IMR-90 (cell line): ENCODE measurements around the gene IL6ST. TPM values are rescaled to one million over a fixed set of nuclear protein-coding genes. Genes with fewer than 3 reads are reported as not detected.

ENCODE experiments used
- ATAC-seq: fragments of 200-7000 bp; cut with Tn5 transposase; 2 replicates; pipeline ENCODE4 v1.9.1; 2020; ENCODE audit warnings: low read depth, mild to moderate bottlenecking, moderate library complexity
- BruUV-seq: library from RNA; stranded (reverse); fragments of 400-500 nt; replicated peaks from 2 replicates; lab custom pipeline; 2021; lab: Mats Ljungman, UMichigan
- CTCF ChIA-PET: fragments of 300-600 bp; formaldehyde crosslinking; extraction: SDS; loops from one replicate; lab custom pipeline; 2021; ENCODE audit warnings: antibody characterized with exemption; lab: Yijun Ruan, JAX
- POLR2A ChIA-PET: fragments of 300-600 bp; sonication (Branson Sonifier 250); formaldehyde crosslinking; loops from one replicate; lab custom pipeline; 2022; ENCODE audit warnings: antibody characterized with exemption; ENCODE audit not compliant: unreplicated experiment; lab: Charles Lee
- DNase-seq: peaks from one replicate; pipeline ENCODE4 v3.0.0; 2013
- H2AFZ ChIP-seq: replicated peaks from 2 replicates; pipeline ENCODE3; 2013; ENCODE audit warnings: low read length, mild to moderate bottlenecking; ENCODE audit not compliant: poor library complexity
- H2AK5ac ChIP-seq: 2 replicates; pipeline ENCODE4 v1.6.1; 2013; ENCODE audit warnings: low read depth, low read length, inconsistent platforms
- H2AK9ac ChIP-seq: replicated peaks from 2 replicates; pipeline ENCODE3; 2013; ENCODE audit warnings: mild to moderate bottlenecking, low read depth, low read length, moderate library complexity; ENCODE audit not compliant: poor library complexity
- H2BK120ac ChIP-seq: 2 replicates; pipeline ENCODE4 v1.6.1; 2013; ENCODE audit warnings: low read depth, low read length, inconsistent platforms
- H2BK15ac ChIP-seq: 3 replicates; pipeline ENCODE4 v1.6.1; 2013; ENCODE audit warnings: low read depth, low read length, inconsistent platforms
- H2BK20ac ChIP-seq: 2 replicates; pipeline ENCODE4 v1.6.1; 2013; ENCODE audit warnings: low read depth, mild to moderate bottlenecking, inconsistent platforms, low read length, moderate library complexity
- H2BK5ac ChIP-seq: 2 replicates; pipeline ENCODE4 v1.6.1; 2013; ENCODE audit warnings: mild to moderate bottlenecking, low read depth, low read length, inconsistent platforms; ENCODE audit not compliant: poor library complexity, severe bottlenecking
- H3K14ac ChIP-seq: replicated peaks from 2 replicates; pipeline ENCODE4 v1.6.1; 2013; ENCODE audit warnings: low read depth, low read length, inconsistent platforms
- H3K18ac ChIP-seq: 2 replicates; pipeline ENCODE4 v1.6.1; 2013; ENCODE audit warnings: low read depth, low read length, control low read depth
- H3K23ac ChIP-seq: 2 replicates; pipeline ENCODE4 v1.6.1; 2013; ENCODE audit warnings: low read depth, low read length, inconsistent platforms
- H3K27ac ChIP-seq: 2 replicates; pipeline ENCODE4 v1.5.1; 2013; ENCODE audit warnings: mild to moderate bottlenecking, control low read depth, low read length; ENCODE audit not compliant: insufficient read depth
- H3K27me3 ChIP-seq: 2 replicates; pipeline ENCODE4 v1.6.1; 2013; ENCODE audit warnings: low read length; ENCODE audit not compliant: control insufficient read depth, insufficient read depth
- H3K36me3 ChIP-seq: 2 replicates; pipeline ENCODE4 v1.6.1; 2013; ENCODE audit warnings: low read length, mixed read lengths; ENCODE audit not compliant: control insufficient read depth, insufficient read depth
- H3K4ac ChIP-seq: 2 replicates; pipeline ENCODE4 v1.6.1; 2013; ENCODE audit warnings: low read depth, low read length, inconsistent platforms
- H3K4me1 ChIP-seq: 2 replicates; pipeline ENCODE4 v1.6.1; 2013; ENCODE audit warnings: low read length, mixed read lengths; ENCODE audit not compliant: control insufficient read depth, insufficient read depth
- H3K4me2 ChIP-seq: 2 replicates; pipeline ENCODE4 v1.6.1; 2013; ENCODE audit warnings: low read depth, mild to moderate bottlenecking, control low read depth, low read length, moderate library complexity
- H3K4me3 ChIP-seq: 2 replicates; pipeline ENCODE4 v1.5.1; 2013; ENCODE audit warnings: low read depth, mild to moderate bottlenecking, control low read depth, low read length, moderate library complexity; ENCODE audit not compliant: insufficient read depth
- H3K56ac ChIP-seq: 2 replicates; pipeline ENCODE4 v1.6.1; 2013; ENCODE audit warnings: low read length, inconsistent platforms; ENCODE audit not compliant: insufficient read depth; ENCODE audit errors: extremely low read depth
- H3K79me1 ChIP-seq, 2 experiments: 2 replicates each; pipeline ENCODE4 v1.6.1; 2013; ENCODE audit warnings: low read length in 2 of 2, inconsistent platforms in 1 of 2, low read depth in 1 of 2
- H3K9ac ChIP-seq: 2 replicates; pipeline ENCODE4 v1.6.1; 2013; ENCODE audit warnings: low read depth, low read length, control low read depth
- H3K9me1 ChIP-seq: 2 replicates; pipeline ENCODE4 v1.6.1; 2013; ENCODE audit warnings: low read length, inconsistent platforms; ENCODE audit not compliant: insufficient read depth
- H3K9me3 ChIP-seq: 2 replicates; pipeline ENCODE4 v1.6.1; 2013; ENCODE audit warnings: low read length; ENCODE audit not compliant: control insufficient read depth, insufficient read depth
- H4K20me1 ChIP-seq: 2 replicates; pipeline ENCODE4 v1.6.1; 2013; ENCODE audit warnings: low read length, inconsistent platforms; ENCODE audit not compliant: insufficient read depth
- H4K5ac ChIP-seq: 2 replicates; pipeline ENCODE4 v1.6.1; 2013; ENCODE audit warnings: mild to moderate bottlenecking, low read depth, low read length, control low read depth
- H4K8ac ChIP-seq, 2 experiments: 2 replicates each; pipeline ENCODE4 v1.6.1; 2013; ENCODE audit warnings: low read depth in 2 of 2, low read length in 2 of 2, control low read depth in 1 of 2, inconsistent platforms in 1 of 2
- H4K91ac ChIP-seq: 2 replicates; pipeline ENCODE4 v1.6.1; 2013; ENCODE audit warnings: low read depth, low read length, inconsistent platforms; ENCODE audit not compliant: insufficient read depth
- BHLHE40 ChIP-seq: fragments of 150-350 bp; IDR thresholded peaks from 2 replicates; pipeline ENCODE4 v1.6.1; 2016; ENCODE audit warnings: mild to moderate bottlenecking, low read depth, low read length
- CEBPB ChIP-seq: IDR thresholded peaks from 2 replicates; pipeline ENCODE4 v1.6.1; 2012; ENCODE audit warnings: low read depth, low read length, improper control_type of control experiment
- CTCF ChIP-seq: conservative IDR thresholded peaks from 2 replicates; pipeline ENCODE4 v1.5.1; 2012; ENCODE audit warnings: mild to moderate bottlenecking, low read depth, low read length, improper control_type of control experiment
- ELK1 ChIP-seq: fragments of 150-350 bp; IDR thresholded peaks from 2 replicates; pipeline ENCODE4 v1.6.1; 2016; ENCODE audit warnings: low read depth, mild to moderate bottlenecking, low read length, moderate library complexity, borderline replicate concordance
- MAFK ChIP-seq: IDR thresholded peaks from 2 replicates; pipeline ENCODE4 v1.6.1; 2012; ENCODE audit warnings: low read depth, low read length, improper control_type of control experiment
- MAZ ChIP-seq: IDR thresholded peaks from 2 replicates; pipeline ENCODE4 v1.6.1; 2012; ENCODE audit warnings: low read depth, mild to moderate bottlenecking, low read length, improper control_type of control experiment, moderate library complexity, borderline replicate concordance
- NFE2L2 ChIP-seq: fragments of 150-350 bp; IDR thresholded peaks from 2 replicates; pipeline ENCODE4 v1.6.1; 2016; ENCODE audit warnings: low read depth, mild to moderate bottlenecking, low read length
- POLR2A ChIP-seq: IDR thresholded peaks from 2 replicates; pipeline ENCODE4 v1.6.1; 2012; ENCODE audit warnings: mild to moderate bottlenecking, low read depth, low read length
- RAD21 ChIP-seq: IDR thresholded peaks from 2 replicates; pipeline ENCODE4 v1.6.1; 2012; ENCODE audit warnings: low read length, improper control_type of control experiment
- RCOR1 ChIP-seq: IDR thresholded peaks from 2 replicates; pipeline ENCODE4 v1.6.1; 2012; ENCODE audit warnings: mild to moderate bottlenecking, low read length, improper control_type of control experiment; ENCODE audit not compliant: insufficient replicate concordance
- RFX5 ChIP-seq: IDR thresholded peaks from 2 replicates; pipeline ENCODE4 v1.8.0; 2012; ENCODE audit warnings: low read depth, mild to moderate bottlenecking, low read length, moderate library complexity
- SMC3 ChIP-seq: fragments of 150-350 bp; IDR thresholded peaks from 2 replicates; pipeline ENCODE4 v1.6.1; 2016; ENCODE audit warnings: low read depth, mild to moderate bottlenecking, antibody characterized with exemption, low read length, moderate library complexity
- USF2 ChIP-seq: fragments of 150-350 bp; IDR thresholded peaks from 2 replicates; pipeline ENCODE4 v1.6.1; 2017; ENCODE audit warnings: mild to moderate bottlenecking, antibody characterized with exemption, low read length, low read depth
- WGBS, 2 experiments: methylation state at CpG; one replicate each; pipeline versions ENCODE4 v1.1.5 to v1.1.7; 2013; ENCODE audit warnings: missing lambda C conversion rate in 2 of 2; ENCODE audit not compliant: insufficient read length in 1 of 2; ENCODE audit errors: extremely low coverage in 2 of 2; 5-methylcytosine and 5-hydroxymethylcytosine counted together
- dilution Hi-C: fragments of 300-500 bp; cut with HindIII; formaldehyde crosslinking; loops from one replicate; pipeline ENCODE4 v1.14.3; 2018; ENCODE audit warnings: low sequenced_read_pairs; ENCODE audit not compliant: unreplicated experiment
- in situ Hi-C: fragments of 300-500 bp; cut with MboI; formaldehyde crosslinking; loops from 3 replicates; pipeline ENCODE4 v1.14.3; 2019; ENCODE audit warnings: low sequenced_read_pairs, inconsistent platforms, mixed read lengths
- intact Hi-C: fragments of 100-400 bp; cut with micrococcal nuclease; formaldehyde crosslinking; loops from 2 replicates; pipeline ENCODE4 v1.10.0; 2022
- polyA plus RNA-seq, 3 experiments: library from polyadenylated mRNA; depleted of rRNA; stranded (reverse); fragments of >200 nt; gene quantifications; 2 replicates each; pipeline ENCODE4 v1.2.3, GENCODE V29; 2012; ENCODE audit warnings: low replicate concordance in 1 of 3
- total RNA-seq: library from RNA; depleted of rRNA; stranded (reverse); fragments of >200 nt; gene quantifications from 2 replicates; pipeline ENCODE4 v1.2.3, GENCODE V29; 2012

The IL6ST gene
- total and polyA plus RNA-seq, 2 of the 4 experiments (the other 2 are of a cell fraction) = 90.6 to 506 TPM

GRCh38 chr5:56018832-56019231 lies 24.1 kb upstream of the IL6ST start:
- peaks cover 2% of the 10 kb centered on the region; the same call in 1 of the 2 replicates for H3K9me3 ChIP-seq
- no peak overlapping the region for H2AK9ac ChIP-seq
- BruUV-seq = no TSS peak
- H2AK5ac ChIP-seq = no peak overlapping the region
- H3K36me3 ChIP-seq = no peaks in the 10 kb centered on the region
- H3K79me1 ChIP-seq = no peaks in the 10 kb centered on the region
- peak overlapping the region; percentile 76; the same call in 1 of the 2 replicates for H3K18ac ChIP-seq
- no peaks in the 10 kb centered on the region for H3K27me3 ChIP-seq
- H3K4me3 ChIP-seq = no peak overlapping the region
- ChIA-PET POLR2A (interaction anchor here (0.6 kb wide), 1 partner anchor 222 kb away, joined by 4 read pairs; no protein-coding TSS in a partner anchor), CTCF (no interaction called here)
- no peak overlapping the region for H3K9ac ChIP-seq
- DNase-seq (no peak), ATAC-seq (no peak)
- H4K91ac ChIP-seq = no peak overlapping the region
- intact Hi-C loops = no loop called here
- H3K14ac ChIP-seq = no peak overlapping the region; the same call in 1 of the 2 replicates
- no peak overlapping the region for H2BK5ac ChIP-seq
- no peak overlapping the region for H2BK20ac ChIP-seq
- dilution Hi-C loops = no loop called here
- peak overlapping the region; percentile 23; the same call in 1 of the 2 replicates for H2BK120ac ChIP-seq
- H3K9me1 ChIP-seq = no peaks in the 10 kb centered on the region
- no peak overlapping the region for H4K8ac ChIP-seq
- peak overlapping the region; percentile 48; the same call in 1 of the 2 replicates for H4K5ac ChIP-seq
- H2AFZ ChIP-seq = no peak overlapping the region
- no peak overlapping the region for H2BK15ac ChIP-seq
- peaks cover 5% of the 10 kb centered on the region; the same call in 1 of the 2 replicates for H3K4me1 ChIP-seq
- no CpG with 5 or more reads among the region's 1 CpG for WGBS, 2 experiments
- in situ Hi-C loops = no loop called here
- H3K27ac ChIP-seq = peak overlapping the region; percentile 55; the same call in 1 of the 2 replicates
- H4K20me1 ChIP-seq = no peaks in the 10 kb centered on the region
- no peak overlapping the region for H3K56ac ChIP-seq
- no peak overlapping the region for H3K23ac ChIP-seq
- H3K4ac ChIP-seq = no peak overlapping the region
- H3K4me2 ChIP-seq = no peak overlapping the region
- no peak for TF ChIP-seq RAD21
- no peak for TF ChIP-seq SMC3
- TF ChIP-seq MAFK = no peak
- no peak for TF ChIP-seq RFX5
- TF ChIP-seq MAZ = no peak
- TF ChIP-seq BHLHE40 = no peak
- no peak for TF ChIP-seq USF2
- TF ChIP-seq NFE2L2 = no peak
- TF ChIP-seq POLR2A = no peak
- TF ChIP-seq ELK1 = no peak
- no peak for TF ChIP-seq CEBPB
- no peak for TF ChIP-seq CTCF
- TF ChIP-seq RCOR1 = no peak
